PC-3 (cell line): ENCODE data around the gene IPO4.

Experiments
- CTCF ChIP-seq: fragments of 300-600 bp; sonication (generic); conservative IDR thresholded peaks from 2 replicates; pipeline ENCODE4 v1.5.1; 2017; ENCODE audit warnings: antibody characterized with exemption, low read depth, mild to moderate bottlenecking, low read length
- EZH2 ChIP-seq: fragments of 300-600 bp; sonication (generic); IDR thresholded peaks from one replicate; pipeline ENCODE4 v1.6.1; 2017; ENCODE audit warnings: antibody characterized with exemption, mild to moderate bottlenecking, low read length; ENCODE audit not compliant: unreplicated experiment
- EZH2phosphoT487 ChIP-seq: fragments of 300-600 bp; sonication (generic); IDR thresholded peaks from 2 replicates; pipeline ENCODE4 v1.6.1; 2018; ENCODE audit warnings: mild to moderate bottlenecking, antibody characterized with exemption, low read length, borderline replicate concordance

DNA sequence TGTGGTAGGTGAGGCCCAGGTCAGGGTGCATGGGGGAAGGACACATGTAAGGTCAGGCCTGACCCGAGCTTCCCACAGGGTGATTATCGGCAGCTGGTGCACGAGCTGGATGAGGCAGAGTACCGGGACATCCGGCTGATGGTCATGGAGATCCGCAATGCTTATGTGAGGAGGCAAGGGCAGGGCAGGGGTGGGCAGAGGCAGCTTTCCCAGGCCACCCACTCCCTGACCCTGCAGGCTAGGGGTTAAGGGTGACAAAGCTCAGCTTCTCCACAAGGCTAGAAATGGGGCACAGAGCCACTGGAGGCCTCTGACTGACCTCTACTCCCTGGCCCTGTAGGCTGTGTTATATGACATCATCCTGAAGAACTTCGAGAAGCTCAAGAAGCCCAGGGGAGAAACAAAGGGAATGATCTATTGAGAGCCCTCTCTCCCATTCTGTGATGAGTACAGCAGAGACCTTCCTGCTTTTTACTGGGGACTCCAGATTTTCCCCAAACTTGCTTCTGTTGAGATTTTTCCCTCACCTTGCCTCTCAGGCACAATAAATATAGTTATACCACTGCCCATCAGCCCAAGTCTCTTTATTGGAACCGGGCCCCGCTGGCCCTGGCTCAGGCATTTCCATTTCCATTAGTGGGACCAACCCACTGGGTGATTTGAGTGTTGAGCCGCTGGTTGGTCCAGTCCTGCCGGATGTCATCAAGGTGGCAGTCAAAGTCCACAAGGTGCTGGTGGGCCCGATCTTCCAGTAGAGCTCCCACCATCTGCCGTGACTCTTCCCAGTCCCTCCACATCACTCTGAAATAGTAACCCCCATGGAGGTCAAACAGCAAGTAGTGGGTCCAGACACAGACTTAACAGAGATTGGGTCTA is 50.0 kb downstream of the IPO4 start:
- TF ChIP-seq CTCF (no peak), EZH2 (no peak), EZH2phosphoT487 (no peak)
